Nephron progenitor cell (in vitro differentiated cells): Measurements from ENCODE around the gene NDUFAF5.

Source experiments
- DNase-seq: peaks from one replicate; pipeline ENCODE4 v3.0.0; 2021
- H3K27ac Mint-ChIP-seq: 2 replicates; pipeline ENCODE4 v1.8.0; 2021; ENCODE audit warnings: mild to moderate bottlenecking, moderate library complexity, mixed read lengths
- H3K27me3 Mint-ChIP-seq: 2 replicates; pipeline ENCODE4 v1.8.0; 2021; ENCODE audit warnings: mild to moderate bottlenecking, low read depth, mixed read lengths; ENCODE audit not compliant: poor library complexity
- H3K36me3 Mint-ChIP-seq: 2 replicates; pipeline ENCODE4 v1.8.0; 2021; ENCODE audit warnings: low read depth, mixed read lengths
- H3K4me1 Mint-ChIP-seq: 2 replicates; pipeline ENCODE4 v1.8.0; 2021; ENCODE audit warnings: mixed read lengths
- H3K4me3 Mint-ChIP-seq: 2 replicates; pipeline ENCODE4 v1.8.0; 2021; ENCODE audit warnings: mild to moderate bottlenecking, moderate library complexity, mixed read lengths
- H3K9me3 Mint-ChIP-seq: 2 replicates; pipeline ENCODE4 v1.8.0; 2021; ENCODE audit warnings: mild to moderate bottlenecking, moderate library complexity, mixed read lengths
- CTCF ChIP-seq: fragments of 200-600 bp; sonication (generic); IDR thresholded peaks from 2 replicates; pipeline ENCODE4 v1.5.0; 2021; ENCODE audit warnings: antibody characterized with exemption

The NDUFAF5 gene

GRCh38 chr20:13741879-13742278 lies 42.9 kb upstream of the NDUFAF5 start:
- peaks cover 3% of the 10 kb centered on the region for H3K27me3 Mint-ChIP-seq
- no peak overlapping the region for H3K4me3 Mint-ChIP-seq
- TF ChIP-seq CTCF: no peak
- H3K27ac Mint-ChIP-seq: no peak overlapping the region
- DNase-seq: no peak
- H3K9me3 Mint-ChIP-seq: peaks cover 38% of the 10 kb centered on the region
- H3K36me3 Mint-ChIP-seq: peaks cover 84% of the 10 kb centered on the region
- H3K4me1 Mint-ChIP-seq: no peaks in the 10 kb centered on the region

GRCh38 chr20:13744352-13744751 lies 40.5 kb upstream of the NDUFAF5 start:
- H3K36me3 Mint-ChIP-seq: peaks cover 64% of the 10 kb centered on the region
- DNase-seq: no peak
- no peak overlapping the region for H3K4me3 Mint-ChIP-seq
- no peak overlapping the region for H3K27ac Mint-ChIP-seq
- peaks cover 36% of the 10 kb centered on the region for H3K9me3 Mint-ChIP-seq
- TF ChIP-seq CTCF: no peak
- H3K4me1 Mint-ChIP-seq: no peaks in the 10 kb centered on the region
- peaks cover 3% of the 10 kb centered on the region for H3K27me3 Mint-ChIP-seq

- Mint-ChIP-seq H3K27me3 (no peaks in the 10 kb centered on the region), H3K27ac (no peak overlapping the region), H3K9me3 (peaks cover 22% of the 10 kb centered on the region), H3K36me3 (peaks cover 62% of the 10 kb centered on the region), H3K4me3 (no peak overlapping the region), H3K4me1 (no peaks in the 10 kb centered on the region)
- no peak for DNase-seq
- no peak for TF ChIP-seq CTCF
These were observed 39.0 kb upstream of the NDUFAF5 start for GRCh38 chr20:13745784-13746183.

- TF ChIP-seq CTCF: no peak
- H3K27ac Mint-ChIP-seq: no peak overlapping the region
- DNase-seq: no peak
- H3K36me3 Mint-ChIP-seq: peaks cover 29% of the 10 kb centered on the region
- no peaks in the 10 kb centered on the region for H3K27me3 Mint-ChIP-seq
- H3K4me1 Mint-ChIP-seq: no peaks in the 10 kb centered on the region
- H3K4me3 Mint-ChIP-seq: no peak overlapping the region
- no peaks in the 10 kb centered on the region for H3K9me3 Mint-ChIP-seq
These were observed 35.0 kb upstream of the NDUFAF5 start for GRCh38 chr20:13749811-13750210.

GRCh38 chr20:13753436-13754036 lies 31.3 kb upstream of the NDUFAF5 start:
- no peak for DNase-seq
- no peak for TF ChIP-seq CTCF
- Mint-ChIP-seq H3K9me3 (no peaks in the 10 kb centered on the region), H3K4me3 (no peak overlapping the region), H3K36me3 (peaks cover 25% of the 10 kb centered on the region), H3K4me1 (no peaks in the 10 kb centered on the region), H3K27me3 (no peaks in the 10 kb centered on the region), H3K27ac (no peak overlapping the region)

GRCh38 chr20:13755809-13756208 lies 29.0 kb upstream of the NDUFAF5 start:
- Mint-ChIP-seq H3K4me3 (no peak overlapping the region), H3K27ac (no peak overlapping the region), H3K4me1 (no peaks in the 10 kb centered on the region), H3K27me3 (no peaks in the 10 kb centered on the region), H3K36me3 (peaks cover 30% of the 10 kb centered on the region), H3K9me3 (peaks cover 11% of the 10 kb centered on the region)
- DNase-seq: no peak
- TF ChIP-seq CTCF: no peak
